Skin epidermis (tissue), 12 donors: ENCODE results near the gene TAF13.

Source experiments
- H3K27ac ChIP-seq, 21 experiments: fragments of 200-600 bp; sonication (generic) in 11 of 21; one replicate each; pipeline ENCODE4 v1.5.0; 2020; ENCODE audit warnings: mild to moderate bottlenecking in 3 of 21, inconsistent platforms in 2 of 21, moderate library complexity in 2 of 21
- H3K4me3 ChIP-seq, 7 experiments: fragments of 200-600 bp; sonication (generic) in 2 of 7; one replicate each; pipeline ENCODE4 v1.5.0; 2020; ENCODE audit warnings: inconsistent platforms in 2 of 7, mild to moderate bottlenecking in 2 of 7, moderate library complexity in 1 of 7

TAF13 gene

DNA sequence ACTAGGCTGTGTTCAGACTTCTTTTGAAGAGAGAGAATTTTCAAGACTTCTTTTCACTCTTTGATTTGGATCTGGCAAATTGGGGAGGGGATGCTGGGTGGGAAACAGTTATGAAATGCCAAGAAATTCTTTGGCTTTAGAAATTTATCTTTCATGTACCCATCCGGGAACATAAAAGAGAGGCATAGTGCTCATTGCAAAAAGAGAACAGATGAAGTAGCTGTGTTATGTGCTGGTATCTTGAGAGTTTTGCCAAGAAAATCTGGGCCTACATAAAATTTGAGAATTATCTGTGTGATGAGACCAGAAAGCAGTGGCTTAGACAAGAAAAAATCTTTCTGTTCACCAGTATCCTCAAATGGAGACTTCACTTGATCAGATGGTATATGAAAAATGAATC lies 19.1 kb upstream of the TAF13 start:
- Histone ChIP-seq H3K4me3 (no peak overlapping the region), H3K27ac (peak overlapping the region in 3 of 21 experiments; percentile 12 to 39 (median 21))

- Histone ChIP-seq H3K4me3 (no peak overlapping the region), H3K27ac (peak overlapping the region in 2 of 21 experiments; percentile 12 to 21)
These were observed 18.6 kb upstream of the TAF13 start for GRCh38 chr1:109094377-109094803.

GRCh38 chr1:109091839-109092193 lies 16.0 kb upstream of the TAF13 start:
- peak overlapping the region; percentile 57 to 88 (median 82) for H3K4me3 ChIP-seq
- peak overlapping the region in 20 of 21 experiments; percentile 88 to 99 (median 97) for H3K27ac ChIP-seq

DNA sequence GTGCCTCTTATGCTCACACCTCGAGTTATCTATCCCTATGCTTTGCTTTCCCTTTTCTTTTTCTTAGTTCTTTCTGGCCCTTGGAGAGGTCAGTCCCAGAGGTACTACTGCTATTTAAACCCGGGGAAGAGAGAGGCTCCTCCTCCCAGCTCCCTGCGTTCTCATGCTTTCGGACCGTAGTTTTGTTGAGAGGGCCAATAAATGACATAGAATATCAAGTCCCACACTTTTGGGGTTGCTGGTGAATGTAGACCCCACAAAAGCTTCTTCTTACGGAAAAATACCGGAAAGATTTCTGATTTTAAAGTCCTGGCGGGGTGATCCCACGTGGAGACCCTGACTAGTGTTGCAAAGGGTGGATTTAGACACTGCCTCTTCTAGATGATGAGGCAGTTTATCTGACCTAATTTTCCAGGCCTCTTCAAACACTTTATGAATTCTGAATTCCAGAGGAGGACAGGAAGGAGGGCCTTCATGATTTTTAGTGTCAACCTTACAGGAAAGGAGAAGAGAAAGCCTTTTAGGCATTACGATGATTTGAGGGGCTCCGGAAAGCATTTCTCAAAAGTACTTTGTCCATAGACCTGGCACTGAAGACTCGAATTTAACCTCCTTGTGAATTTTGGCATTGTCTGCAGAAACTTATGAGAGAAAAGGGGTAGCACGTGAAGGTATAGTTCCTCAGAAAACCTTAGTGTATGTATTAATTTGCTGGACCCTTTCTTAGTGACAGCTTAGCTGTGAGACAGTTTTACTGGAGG lies 15.5 kb upstream of the TAF13 start:
- H3K4me3 ChIP-seq, result peak overlapping the region; percentile 57 to 88 (median 82)
- H3K27ac ChIP-seq, result peak overlapping the region; percentile 45 to 99 (median 97)

GRCh38 chr1:109090196-109091077 lies 14.6 kb upstream of the TAF13 start, which contains the start of gene TMEM167B:
TSS of gene TMEM167B (plus strand) at chr1:109090764. CDS start at chr1:109090873, 109 bp downstream.
- Histone ChIP-seq H3K4me3 (peak within 1 kb of the TSS; percentile 57 to 88 (median 82)), H3K27ac (peak within 1 kb of the TSS; percentile 45 to 99 (median 97))

- Histone ChIP-seq H3K4me3 (peak overlapping the region; percentile 57 to 88 (median 82)), H3K27ac (peak overlapping the region; percentile 45 to 99 (median 97))
These were observed 13.6 kb upstream of the TAF13 start for GRCh38 chr1:109089242-109090015.

DNA sequence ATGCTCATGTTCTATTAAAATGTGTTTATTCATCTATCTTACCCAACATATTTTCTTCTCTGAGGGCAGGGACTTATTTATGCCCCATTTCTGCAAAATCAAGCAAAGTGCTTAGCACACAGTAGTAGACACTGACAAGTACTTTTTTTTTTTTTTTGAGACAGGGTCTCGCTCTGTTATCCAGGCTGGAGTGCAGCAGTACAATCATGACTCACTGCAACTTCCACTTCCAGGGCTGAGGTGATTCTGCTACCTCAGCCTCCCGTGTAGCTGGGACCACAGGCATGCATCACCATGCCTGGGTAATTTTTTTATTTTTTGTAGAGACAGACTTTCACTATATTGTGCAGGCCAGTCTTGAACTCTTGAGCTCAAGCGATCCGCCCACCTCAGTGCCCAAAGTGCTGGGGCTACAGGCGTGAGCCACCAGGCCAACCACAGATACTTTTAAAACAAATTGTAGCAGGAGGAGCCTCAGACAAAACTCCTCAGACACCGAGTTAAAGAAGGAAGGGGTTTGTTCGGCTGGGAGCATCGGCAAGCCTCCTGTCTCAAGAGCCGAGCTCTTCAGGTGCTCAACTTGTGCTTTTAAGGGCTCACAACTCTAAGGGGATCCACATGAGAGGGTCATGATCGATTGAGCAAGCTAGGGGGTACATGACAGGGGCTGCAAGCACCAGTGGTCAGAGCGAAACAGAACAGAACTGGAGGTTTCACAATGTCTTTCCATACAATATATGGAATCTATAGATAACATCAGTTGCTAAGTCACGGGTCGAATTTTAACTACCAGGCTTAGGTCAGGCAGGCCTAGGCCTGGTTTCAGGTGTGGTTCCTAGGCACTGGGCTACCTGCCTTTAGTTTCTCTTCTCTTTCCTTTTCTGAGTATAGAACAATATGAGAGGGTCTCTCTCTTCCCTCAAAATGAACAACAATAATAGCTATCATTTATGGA lies 9.0 kb upstream of the TAF13 start:
- Histone ChIP-seq H3K4me3 (no peak overlapping the region), H3K27ac (peak overlapping the region in 6 of 21 experiments; percentile 11 to 43 (median 21))

DNA sequence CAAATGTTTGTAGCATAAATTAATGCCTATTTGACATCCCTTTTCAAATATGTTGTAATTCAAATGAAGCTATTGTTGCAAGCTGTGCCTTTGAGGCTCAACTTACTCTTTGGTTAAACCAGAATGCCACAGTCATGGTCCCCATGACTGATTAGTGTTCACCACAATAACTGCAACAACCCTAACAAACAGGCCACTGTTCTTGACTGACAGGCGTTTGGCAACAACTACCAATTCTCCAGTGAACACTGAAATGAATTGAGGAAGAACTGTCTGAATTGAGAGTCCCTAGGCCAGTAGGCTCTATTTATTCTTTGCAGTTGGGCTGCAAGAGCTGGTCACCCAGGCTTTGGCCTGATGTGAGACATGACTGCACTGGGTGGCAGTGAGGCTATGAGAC lies 8.1 kb upstream of the TAF13 start:
- H3K27ac ChIP-seq, result peak overlapping the region in 1 of 21 experiments; percentile 11
- no peak overlapping the region for H3K4me3 ChIP-seq

- no peak overlapping the region for H3K4me3 ChIP-seq
- H3K27ac ChIP-seq, result no peak overlapping the region
These were observed 7.7 kb upstream of the TAF13 start for GRCh38 chr1:109083501-109083900.

DNA sequence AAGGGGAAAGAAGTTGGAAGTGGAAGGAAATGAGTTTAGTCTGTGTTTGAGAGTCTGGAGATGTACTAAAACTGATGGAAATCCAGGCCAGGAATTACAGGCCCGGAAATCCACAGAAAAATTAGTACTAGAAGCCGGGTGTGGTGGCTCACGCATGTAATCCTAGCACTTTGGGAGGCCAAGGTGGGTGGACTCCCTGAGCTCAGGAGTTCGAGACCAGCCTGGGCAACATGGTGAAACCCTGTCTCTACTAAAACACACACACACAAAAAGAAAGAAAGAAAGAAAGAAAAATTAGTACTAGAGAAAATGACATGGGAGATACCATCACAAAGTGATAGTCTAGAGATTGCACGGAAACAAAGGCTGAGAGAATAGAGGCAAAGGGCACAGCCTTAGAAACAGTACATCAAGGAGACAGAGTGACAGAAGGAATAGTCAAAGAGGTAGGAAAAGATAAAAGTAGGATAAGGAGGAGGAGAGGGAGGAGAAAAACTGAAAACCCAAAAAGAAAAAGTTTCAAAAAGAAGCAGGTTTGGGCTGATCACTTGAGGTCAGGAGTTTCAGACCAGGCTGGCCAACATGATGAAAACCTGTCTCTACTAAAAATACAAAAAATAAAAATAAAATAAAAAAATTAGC lies 4.8 kb upstream of the TAF13 start:
- Histone ChIP-seq H3K4me3 (no peak overlapping the region), H3K27ac (peak overlapping the region in 17 of 21 experiments; percentile 6 to 81 (median 69))

- H3K4me3 ChIP-seq, result no peak overlapping the region
- H3K27ac ChIP-seq, result peak overlapping the region in 12 of 21 experiments; percentile 25 to 81 (median 75)
These were observed 3.4 kb upstream of the TAF13 start for GRCh38 chr1:109079240-109079622.

- H3K4me3 ChIP-seq, result no peak overlapping the region
- H3K27ac ChIP-seq, result no peak overlapping the region
These were observed 2.5 kb upstream of the TAF13 start for GRCh38 chr1:109078317-109078716.

DNA sequence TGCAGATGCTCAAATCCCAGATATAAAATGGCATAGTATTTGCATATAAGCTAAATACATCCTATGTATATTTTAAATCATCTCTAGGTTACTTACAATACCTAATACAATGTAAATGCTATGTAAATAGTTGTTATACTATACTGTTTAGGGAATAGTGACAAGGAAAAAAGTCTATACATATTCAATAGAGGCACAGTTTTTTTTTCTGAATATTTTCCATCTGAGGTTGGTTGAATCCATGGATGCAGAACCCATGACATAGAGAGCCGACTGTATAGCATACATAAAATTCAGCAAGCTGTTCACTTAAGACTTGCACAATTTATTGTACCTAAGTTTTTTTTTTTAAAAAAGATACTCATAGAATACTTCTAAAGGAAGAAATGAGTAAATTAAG lies 6.5 kb downstream of the TAF13 start:
- no peak overlapping the region for H3K4me3 ChIP-seq
- no peak overlapping the region for H3K27ac ChIP-seq

- H3K27ac ChIP-seq, result peak overlapping the region in 1 of 21 experiments; percentile 11
- H3K4me3 ChIP-seq, result no peak overlapping the region
These were observed 7.9 kb downstream of the TAF13 start for GRCh38 chr1:109067883-109068282.

DNA sequence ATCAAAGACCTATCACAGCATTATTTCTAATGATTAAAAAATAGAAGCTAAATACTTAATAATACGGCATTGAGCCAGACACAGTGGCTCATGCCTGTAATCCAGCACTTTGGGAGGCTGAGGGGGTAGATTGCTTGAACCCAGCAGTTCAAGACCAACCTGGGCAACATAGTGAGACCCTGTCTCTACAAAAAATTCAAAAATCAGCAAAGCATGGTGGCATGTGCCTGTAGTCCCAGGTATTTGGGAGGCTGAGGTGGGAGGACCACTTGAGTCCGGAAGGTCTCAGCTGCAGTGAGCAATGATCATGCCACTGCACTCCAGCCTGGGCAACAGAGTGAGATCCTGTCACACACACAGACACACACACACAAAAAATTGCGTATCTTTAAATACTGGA lies 10.7 kb downstream of the TAF13 start:
- Histone ChIP-seq H3K4me3 (no peak overlapping the region), H3K27ac (no peak overlapping the region)

DNA sequence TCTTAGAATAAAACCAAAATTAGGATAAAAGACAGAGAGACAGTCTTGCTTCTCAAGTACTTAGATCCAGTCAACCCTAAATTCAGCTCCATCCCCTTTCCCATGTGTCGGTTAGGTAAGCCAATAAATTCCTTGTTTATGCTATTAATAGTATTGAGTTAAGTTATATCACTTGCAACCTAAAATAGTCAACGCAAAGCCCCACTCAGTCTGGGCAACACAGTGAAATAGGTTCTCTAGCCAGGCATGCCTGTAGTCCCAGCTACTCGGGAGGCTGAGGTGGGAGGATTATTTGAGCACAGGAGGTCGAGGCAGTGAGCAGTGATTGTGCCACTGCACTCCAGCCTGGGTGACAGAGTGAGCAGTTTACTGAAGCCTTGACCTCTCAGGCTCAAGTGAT lies 14.6 kb downstream of the TAF13 start:
- no peak overlapping the region for H3K27ac ChIP-seq
- H3K4me3 ChIP-seq, result no peak overlapping the region

DNA sequence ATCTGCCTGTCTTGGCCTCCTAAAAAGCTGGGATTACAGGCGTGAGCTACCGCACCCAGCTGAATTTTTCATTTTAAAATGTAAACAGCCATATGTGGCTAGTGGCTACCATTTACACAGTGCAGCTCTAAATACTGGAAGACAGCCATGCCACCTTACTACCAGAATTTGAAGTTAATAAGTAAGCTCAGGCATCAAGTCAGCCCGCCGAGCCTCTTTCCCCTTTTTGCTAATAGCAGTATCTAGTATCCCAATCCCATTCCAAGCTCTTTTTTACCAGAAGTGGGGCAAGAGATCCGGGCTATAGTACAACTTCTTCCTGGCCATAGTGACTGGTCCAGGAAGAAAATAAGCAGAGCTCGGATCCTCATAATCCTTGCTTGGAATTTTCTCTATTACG lies 15.1 kb downstream of the TAF13 start:
- no peak overlapping the region for H3K27ac ChIP-seq
- no peak overlapping the region for H3K4me3 ChIP-seq

- H3K4me3 ChIP-seq, result no peak overlapping the region
These were observed 16.8 kb downstream of the TAF13 start for GRCh38 chr1:109059026-109059425.

More at GRCh38 chr1:109059026-109059425, 16.8 kb downstream of the TAF13 start:
- no peak overlapping the region for H3K27ac ChIP-seq
